GM21737 (cell line): ENCODE results near the gene MTHFD2L.

ENCODE experiments used
- ATAC-seq: cut with Tn5 transposase; IDR thresholded peaks from one replicate; pipeline ENCODE4 v1.9.1; 2021; ENCODE audit warnings: mild to moderate bottlenecking, moderate library complexity; ENCODE audit not compliant: unreplicated experiment

Gene MTHFD2L

DNA sequence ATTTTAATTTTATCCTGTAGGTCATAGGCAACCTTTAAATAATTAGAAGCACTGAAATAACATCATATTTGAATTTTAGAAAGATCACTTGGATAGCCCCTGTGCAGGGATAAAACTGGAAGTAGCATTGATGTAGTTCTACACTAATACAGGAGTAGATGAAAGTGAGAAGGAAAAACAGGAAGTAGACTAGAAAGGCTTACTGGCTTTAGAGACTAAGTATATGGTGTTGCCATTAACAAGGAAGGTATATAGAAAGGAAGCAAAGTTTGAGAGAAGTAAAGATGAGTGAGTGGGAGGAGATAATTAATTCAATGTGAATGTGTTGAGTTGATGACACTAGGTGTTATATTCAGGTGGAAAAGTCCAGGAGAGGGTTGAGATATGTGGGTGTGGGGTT is 77.2 kb downstream of the MTHFD2L start:
- peak; percentile 60 for ATAC-seq

- ATAC-seq = no peak
Measured at GRCh38 chr4:74237425-74237966, 79.6 kb downstream of the MTHFD2L start.

DNA sequence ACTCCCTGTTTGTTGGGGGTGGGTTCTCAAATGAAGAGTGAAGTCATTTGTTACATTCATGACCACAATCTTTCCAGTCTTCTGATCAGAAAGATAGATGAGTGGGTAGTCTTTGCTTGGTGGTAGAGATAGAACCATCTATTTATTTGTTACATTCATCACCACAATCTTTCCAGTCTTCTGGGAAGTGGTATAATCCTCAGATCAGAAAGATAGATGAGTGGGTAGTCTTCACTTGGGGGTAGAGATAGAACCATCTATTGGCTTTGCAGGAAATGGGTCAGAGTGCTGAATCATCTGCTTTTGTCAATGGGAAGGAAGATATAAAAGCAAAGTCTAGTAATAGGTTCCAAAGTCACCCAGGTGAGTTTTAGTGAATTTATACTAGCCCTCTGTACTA is 86.1 kb downstream of the MTHFD2L start:
- no peak for ATAC-seq

DNA sequence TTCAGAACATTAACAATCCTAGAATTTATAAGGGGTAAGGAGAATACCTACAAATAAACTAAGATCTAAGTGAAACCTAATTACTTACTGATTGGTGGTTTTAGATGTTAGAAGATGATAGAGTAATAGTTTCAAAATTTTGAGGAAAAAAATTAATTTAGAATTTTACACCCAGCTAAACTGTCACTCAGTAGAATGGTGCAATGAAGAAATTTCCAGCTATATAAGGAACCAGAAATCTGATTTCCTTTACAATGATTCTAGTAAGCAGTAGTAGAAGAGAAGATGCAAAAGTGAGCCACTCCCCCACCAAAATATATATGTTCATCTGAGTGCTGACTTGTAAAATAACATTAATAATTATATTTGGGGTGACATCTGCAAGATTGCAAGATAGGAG is 95.0 kb downstream of the MTHFD2L start:
- no peak for ATAC-seq

GRCh38 chr4:74254386-74254785 is 96.5 kb downstream of the MTHFD2L start:
- ATAC-seq = no peak

DNA sequence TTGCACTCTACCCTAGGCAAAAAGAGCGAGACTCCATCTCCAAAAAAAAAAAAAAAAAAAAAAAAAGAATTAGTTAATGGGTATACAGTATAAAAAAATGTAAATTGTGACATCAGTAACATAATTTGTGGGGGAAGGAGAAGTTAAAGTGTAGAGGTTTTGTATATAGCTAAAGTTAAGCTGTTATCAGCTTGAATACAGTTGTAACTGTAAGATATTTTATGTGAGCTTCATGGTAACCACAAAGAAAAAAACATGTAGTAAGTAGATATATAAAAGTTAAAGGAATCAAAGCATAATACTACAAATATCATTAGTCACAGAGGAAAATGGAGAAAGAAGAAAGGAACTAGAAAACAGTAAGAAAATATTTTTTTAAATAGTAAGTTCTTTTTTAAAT is 97.2 kb downstream of the MTHFD2L start:
- ATAC-seq = no peak

GRCh38 chr4:74258963-74259362 is 101.0 kb downstream of the MTHFD2L start:
- no peak for ATAC-seq

GRCh38 chr4:74260036-74260435 is 102.1 kb downstream of the MTHFD2L start:
- ATAC-seq = no peak

GRCh38 chr4:74262522-74262921 is 104.6 kb downstream of the MTHFD2L start:
- no peak for ATAC-seq

DNA sequence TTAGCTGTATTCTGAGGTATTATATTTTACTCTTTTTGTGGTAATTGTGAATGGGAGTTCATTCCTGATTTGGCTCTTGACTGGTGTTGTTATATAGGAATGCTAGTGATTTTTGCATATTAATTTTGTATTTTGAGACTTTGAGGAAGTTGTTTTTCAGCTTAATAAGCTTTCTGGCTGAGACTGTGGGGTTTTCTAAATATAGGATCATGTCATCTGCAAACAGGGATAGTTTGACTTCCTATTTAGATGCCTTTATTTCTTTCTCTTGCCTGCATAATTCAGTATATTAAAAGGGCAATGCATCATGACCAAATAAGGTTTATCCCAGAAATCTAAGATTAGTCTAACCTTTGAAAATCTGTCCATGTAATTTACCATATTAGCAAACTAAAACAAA is 105.6 kb downstream of the MTHFD2L start:
- ATAC-seq = no peak

DNA sequence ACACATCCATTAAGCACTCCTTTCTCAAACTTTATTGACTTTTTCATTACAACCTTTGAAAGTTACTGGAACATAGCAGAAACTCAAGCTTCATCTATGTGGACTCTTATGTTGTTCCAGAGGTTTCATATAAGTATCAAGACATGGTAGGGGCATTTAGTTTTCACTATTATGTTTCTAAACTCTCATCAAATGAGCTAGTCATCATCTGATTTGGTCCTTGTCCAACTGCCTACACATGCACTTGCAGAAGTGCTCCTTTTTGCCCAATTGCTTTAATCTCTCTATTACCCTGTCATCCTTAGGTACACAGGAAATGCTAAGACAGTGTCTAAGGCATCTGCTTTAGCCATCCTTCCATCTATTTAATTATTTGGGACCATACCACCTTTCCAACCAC is 108.2 kb downstream of the MTHFD2L start:
- no peak for ATAC-seq

DNA sequence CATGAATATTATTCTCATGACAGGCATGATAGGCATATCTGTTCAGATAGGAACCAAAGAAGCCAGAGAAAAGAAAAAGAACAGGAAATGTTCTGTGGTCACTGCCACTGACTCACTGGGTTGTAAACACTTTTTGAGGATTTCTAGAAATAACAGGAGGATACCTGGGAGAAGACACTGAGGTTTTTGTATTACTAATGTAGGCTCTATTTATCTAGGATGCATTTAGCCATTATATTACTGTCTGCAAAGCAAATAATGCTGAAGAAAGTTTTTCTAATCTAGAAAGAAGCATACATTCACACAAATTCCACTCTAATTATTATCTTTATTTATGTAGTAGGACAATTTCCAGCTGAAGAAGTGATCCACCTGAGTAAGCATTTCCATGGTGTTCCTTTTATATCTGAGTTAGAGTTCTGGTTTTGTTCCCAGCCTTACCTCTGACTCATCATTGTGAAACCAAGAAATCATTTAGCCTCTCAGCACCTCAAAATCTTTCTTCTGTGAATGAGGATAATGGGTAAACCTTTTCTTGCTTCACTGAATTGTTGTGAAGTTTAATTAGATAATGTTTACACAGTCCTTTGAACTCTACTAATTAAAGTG is 110.2 kb downstream of the MTHFD2L start:
- no peak for ATAC-seq

- ATAC-seq = no peak
Measured at GRCh38 chr4:74268643-74269042, 110.7 kb downstream of the MTHFD2L start.

DNA sequence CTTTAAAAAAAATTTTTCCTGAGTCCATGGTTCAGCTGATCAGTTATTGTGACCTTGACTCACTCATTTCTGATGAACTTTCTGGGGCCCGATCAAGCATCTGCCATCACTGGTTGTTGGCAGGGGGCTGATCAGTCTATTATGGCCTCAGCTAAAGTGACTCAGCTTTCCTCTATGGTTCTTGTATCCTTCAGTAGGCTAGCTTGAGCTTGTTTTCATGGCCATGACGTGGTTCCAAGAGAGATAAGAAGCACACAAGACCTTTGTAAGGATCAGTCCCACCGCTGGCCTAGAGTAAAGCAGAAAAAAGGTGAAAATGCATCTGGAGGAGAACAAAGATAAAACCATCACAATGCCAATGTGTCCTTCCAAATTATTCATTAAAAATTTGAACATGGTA is 120.6 kb downstream of the MTHFD2L start:
- ATAC-seq = no peak

DNA sequence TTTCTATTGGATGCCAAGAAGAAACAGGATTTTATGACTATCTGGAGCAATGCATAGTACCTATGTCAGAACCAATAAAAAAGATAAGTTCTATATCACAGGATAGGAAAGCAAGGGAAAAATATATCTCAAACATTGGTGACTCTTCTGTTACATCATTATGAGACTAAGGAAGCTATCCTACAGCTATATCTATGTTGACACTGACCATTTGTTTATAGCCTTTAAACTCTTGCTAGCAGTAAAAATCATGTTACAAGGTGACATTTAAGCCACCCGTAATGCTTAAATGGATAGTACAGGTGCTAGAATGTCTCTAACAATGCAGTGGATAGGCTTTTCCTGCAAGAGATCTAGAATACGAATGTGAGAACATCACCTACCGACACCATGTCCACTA is 121.8 kb downstream of the MTHFD2L start:
- no peak for ATAC-seq

- ATAC-seq = no peak
Measured at GRCh38 chr4:74282926-74283325, 125.0 kb downstream of the MTHFD2L start.

DNA sequence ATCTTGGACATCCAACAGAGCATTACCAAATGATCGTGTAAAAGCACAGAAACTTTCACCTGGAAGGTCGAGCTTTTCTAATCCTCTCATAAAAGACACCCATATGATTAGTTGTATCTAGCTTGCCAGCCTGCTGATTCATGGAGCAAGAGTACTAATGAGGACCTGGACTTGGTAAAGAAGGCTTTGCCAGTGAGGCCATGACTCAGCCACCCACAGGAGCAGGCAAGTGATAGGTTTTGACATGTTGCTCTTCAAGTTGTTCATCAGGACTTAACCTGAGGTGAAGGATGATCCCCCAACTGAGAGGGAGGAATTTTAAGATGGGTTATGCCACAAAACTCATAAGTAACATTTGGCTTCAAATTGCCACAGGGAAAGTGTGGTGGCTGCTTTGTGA is 125.7 kb downstream of the MTHFD2L start:
- no peak for ATAC-seq

DNA sequence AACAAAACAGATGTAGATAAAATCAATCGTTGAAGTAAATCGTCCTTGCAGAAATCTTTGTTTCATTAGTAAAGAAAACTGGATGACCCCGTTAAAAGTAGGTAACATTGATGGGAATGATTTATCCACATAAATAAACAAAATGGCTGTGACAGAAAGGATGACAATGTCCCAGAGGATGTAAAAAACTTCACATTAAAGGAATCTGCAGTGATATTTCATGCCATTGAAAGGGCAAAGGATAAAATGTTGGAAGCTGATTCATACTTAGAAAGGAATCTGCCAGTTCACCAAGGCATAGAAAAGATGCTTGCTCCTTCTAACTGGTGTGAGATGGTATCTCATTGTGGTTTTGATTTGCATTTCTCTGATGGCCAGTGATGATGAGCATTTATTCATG is 126.1 kb downstream of the MTHFD2L start:
- no peak for ATAC-seq

DNA sequence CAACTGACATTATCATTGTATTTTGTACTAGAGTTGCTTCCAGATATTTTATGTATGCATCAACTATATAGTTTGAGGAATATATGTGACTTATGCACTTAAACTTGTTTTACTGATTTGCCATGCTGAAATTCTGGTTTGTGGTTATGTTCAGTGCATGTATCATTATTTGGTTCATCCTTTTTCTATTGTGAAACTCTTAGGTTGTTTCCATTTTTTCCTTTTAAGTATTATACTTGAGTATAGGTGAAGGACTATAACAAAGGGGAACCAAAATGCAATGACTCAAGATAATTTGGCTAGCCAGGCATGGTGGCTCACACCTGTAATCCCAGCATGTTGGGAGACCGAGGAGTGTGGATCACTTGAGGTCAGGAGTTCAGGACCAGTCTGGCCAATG is 129.2 kb downstream of the MTHFD2L start:
- no peak for ATAC-seq

GRCh38 chr4:74287791-74288190 is 129.9 kb downstream of the MTHFD2L start:
- ATAC-seq = no peak

DNA sequence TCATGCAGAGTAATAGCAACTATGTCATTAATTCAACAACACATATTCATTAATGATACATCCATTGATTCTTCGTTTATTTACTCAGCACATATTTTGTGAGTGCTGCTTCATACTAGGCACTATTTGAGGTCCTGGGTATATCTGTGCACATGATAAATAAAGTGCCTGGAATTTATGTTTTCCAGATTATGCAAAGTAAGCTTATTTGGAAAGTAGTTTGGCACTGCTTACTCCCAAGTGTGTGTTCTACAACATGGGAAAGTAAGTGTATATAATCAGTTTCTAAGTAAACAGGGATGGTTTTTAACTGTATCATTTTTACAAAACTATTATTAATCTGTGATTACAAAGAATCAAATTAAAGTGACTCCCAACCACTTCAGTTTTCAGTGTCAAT is 133.6 kb downstream of the MTHFD2L start:
- ATAC-seq = no peak

DNA sequence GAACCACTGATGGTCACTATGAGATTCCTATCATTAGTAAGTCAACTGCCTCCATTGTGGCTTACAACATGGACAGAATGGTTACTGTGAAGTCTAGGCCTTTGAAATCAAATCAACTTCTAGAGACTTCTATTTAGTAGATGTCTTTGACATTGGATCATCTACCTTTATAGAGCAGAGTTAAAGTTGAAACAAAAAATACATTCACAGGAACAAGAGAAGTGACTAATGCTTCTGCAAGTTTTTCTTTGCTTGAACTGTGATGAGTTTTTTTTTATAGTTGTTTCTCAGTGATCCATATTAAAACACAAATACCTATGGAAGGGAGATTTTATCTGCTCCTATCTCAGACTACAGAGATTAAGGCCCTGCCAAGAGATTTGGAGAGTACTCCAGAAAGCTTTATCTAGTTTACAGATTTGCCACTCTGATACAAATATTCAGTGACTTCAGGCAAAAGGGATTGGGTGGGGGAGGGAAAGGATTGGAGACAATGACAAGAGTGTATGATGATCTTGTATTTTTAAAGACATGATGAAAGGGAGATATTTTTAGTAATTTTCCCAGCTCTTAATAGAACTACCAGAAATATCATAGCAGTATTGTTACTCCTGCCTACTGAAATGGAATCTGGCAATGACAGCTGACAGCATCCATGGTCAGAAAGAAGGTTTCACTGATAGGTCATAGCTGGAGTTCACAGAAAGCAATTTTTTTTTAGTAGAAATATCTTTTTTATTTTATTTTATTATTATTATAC is 134.4 kb downstream of the MTHFD2L start:
- ATAC-seq = no peak

DNA sequence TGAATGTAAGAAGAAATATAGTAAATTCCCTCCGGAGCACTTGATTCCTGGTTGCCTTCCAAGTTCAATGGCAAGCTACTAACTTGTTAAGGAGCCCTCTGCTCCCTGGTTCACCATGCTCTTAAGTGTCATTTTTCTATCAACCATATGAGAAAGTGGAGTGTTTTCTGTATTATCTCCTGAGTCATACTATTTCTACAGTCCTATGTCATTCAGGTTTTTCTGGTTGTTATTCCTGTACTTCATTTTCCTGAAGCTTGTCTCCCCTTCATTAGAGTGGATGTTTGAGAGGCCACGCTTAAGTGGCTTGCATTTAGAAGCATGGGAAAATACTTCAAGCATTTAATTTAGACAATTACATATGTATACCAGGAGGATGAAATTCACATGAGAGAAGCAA is 135.6 kb downstream of the MTHFD2L start:
- ATAC-seq = no peak
